Measurements from ENCODE around the gene MAGI1. TPM values are rescaled to one million over a fixed set of nuclear protein-coding genes. Genes with fewer than 3 reads are reported as not detected.

Gene MAGI1
- total RNA-seq, 3 donors from 2014 or later (not counting 1 experiment from before 2014, with no cell fraction given), result not detected

GRCh38 chr3:65354880-65355279 lies 683.8 kb downstream of the MAGI1 start:
- Histone ChIP-seq H3K9me3 (ENCODE audit: control insufficient read depth, insufficient read depth, low read length) (peaks cover 3% of the 10 kb centered on the region), H3K27me3 (ENCODE audit: control insufficient read depth, insufficient read depth, low read length) (peaks cover 4% of the 10 kb centered on the region), H3K4me1 (ENCODE audit: control insufficient read depth, insufficient read depth, low read length) (no peaks in the 10 kb centered on the region), H3K36me3 (ENCODE audit: control insufficient read depth, insufficient read depth, low read length) (no peaks in the 10 kb centered on the region), H3K27ac (ENCODE audit: low read length) (no peak overlapping the region), H3K4me3 (ENCODE audit: low read length) (no peak overlapping the region)
- no peak overlapping the region for H3K4me3 Mint-ChIP-seq
- H3K9me3 Mint-ChIP-seq, result peaks cover 2 to 3% of the 10 kb centered on the region in 2 donors
- no peaks in the 10 kb centered on the region for H3K4me1 Mint-ChIP-seq
- peaks cover 6 to 21% of the 10 kb centered on the region in 2 donors for H3K27me3 Mint-ChIP-seq (ENCODE audit: low read depth in 2 of 2)
- DNase-seq (no peak), ATAC-seq (no peak)
- H3K27ac Mint-ChIP-seq, result no peak overlapping the region
- H3K36me3 Mint-ChIP-seq, result no peaks in the 10 kb centered on the region
- no peak for TF ChIP-seq CTCF (IDR thresholded peaks at IDR 0.05)
- intact Hi-C loops (cut with micrococcal nuclease), result no loop called here
- 89% methylated on average over 3 of the region's 4 CpGs for WGBS (ENCODE audit: insufficient coverage)

GRCh38 chr3:65352951-65353350 lies 685.8 kb downstream of the MAGI1 start:
- no peaks in the 10 kb centered on the region for H3K4me1 ChIP-seq (ENCODE audit: control insufficient read depth, insufficient read depth, low read length)
- H3K4me3 ChIP-seq (ENCODE audit: low read length), result no peak overlapping the region
- no peak overlapping the region for H3K27ac ChIP-seq (ENCODE audit: low read length)
- no peaks in the 10 kb centered on the region for H3K36me3 ChIP-seq (ENCODE audit: control insufficient read depth, insufficient read depth, low read length)
- Mint-ChIP-seq H3K27ac (no peak overlapping the region), H3K9me3 (peaks cover 2 to 3% of the 10 kb centered on the region in 2 donors), H3K4me3 (no peak overlapping the region), H3K27me3 (ENCODE audit: low read depth in 2 of 2) (peaks cover 6 to 21% of the 10 kb centered on the region in 2 donors), H3K4me1 (no peaks in the 10 kb centered on the region), H3K36me3 (no peaks in the 10 kb centered on the region)
- peaks cover 4% of the 10 kb centered on the region for H3K27me3 ChIP-seq (ENCODE audit: control insufficient read depth, insufficient read depth, low read length)
- WGBS (ENCODE audit: insufficient coverage), result no CpG with 5 or more reads among the region's 2 CpGs
- no peaks in the 10 kb centered on the region for H3K9me3 ChIP-seq (ENCODE audit: control insufficient read depth, insufficient read depth, low read length)
- no peak for DNase-seq
- intact Hi-C loops (cut with micrococcal nuclease), result no loop called here
- no peak for ATAC-seq
- TF ChIP-seq CTCF (IDR thresholded peaks at IDR 0.05), result no peak

GRCh38 chr3:65351753-65352152 lies 687.0 kb downstream of the MAGI1 start:
- TF ChIP-seq CTCF (IDR thresholded peaks at IDR 0.05), result no peak
- intact Hi-C loops (cut with micrococcal nuclease), result no loop called here

GRCh38 chr3:65350801-65351476 lies 687.8 kb downstream of the MAGI1 start:
- no peaks in the 10 kb centered on the region for H3K9me3 ChIP-seq (ENCODE audit: control insufficient read depth, insufficient read depth, low read length)
- H3K9me3 Mint-ChIP-seq, result peaks cover 3 to 4% of the 10 kb centered on the region in 2 donors
- H3K27me3 Mint-ChIP-seq (ENCODE audit: low read depth in 2 of 2), result peaks cover 0 to 13% of the 10 kb centered on the region in 2 donors
- ATAC-seq, result no peak
- H3K27me3 ChIP-seq (ENCODE audit: control insufficient read depth, insufficient read depth, low read length), result no peaks in the 10 kb centered on the region
- H3K27ac ChIP-seq (ENCODE audit: low read length), result no peak overlapping the region
- H3K27ac Mint-ChIP-seq, result no peak overlapping the region
- intact Hi-C loops (cut with micrococcal nuclease), result no loop called here
- H3K4me1 Mint-ChIP-seq, result no peaks in the 10 kb centered on the region
- H3K36me3 ChIP-seq (ENCODE audit: control insufficient read depth, insufficient read depth, low read length), result no peaks in the 10 kb centered on the region
- DNase-seq, result no peak
- no peak overlapping the region for H3K4me3 Mint-ChIP-seq
- TF ChIP-seq CTCF (IDR thresholded peaks at IDR 0.05), result no peak
- no peaks in the 10 kb centered on the region for H3K4me1 ChIP-seq (ENCODE audit: control insufficient read depth, insufficient read depth, low read length)
- H3K36me3 Mint-ChIP-seq, result no peaks in the 10 kb centered on the region
- H3K4me3 ChIP-seq (ENCODE audit: low read length), result no peak overlapping the region
- whole genome bisulfite sequencing (ENCODE audit: insufficient coverage), result 25% methylated on average over 4 of the region's 5 CpGs

More at GRCh38 chr3:65351753-65352152, 687.0 kb downstream of the MAGI1 start:
- DNase-seq (no peak), ATAC-seq (no peak)
- H3K9me3 Mint-ChIP-seq, result peaks cover 3 to 4% of the 10 kb centered on the region in 2 donors
- no peaks in the 10 kb centered on the region for H3K36me3 ChIP-seq (ENCODE audit: control insufficient read depth, insufficient read depth, low read length)
- peaks cover 1 to 17% of the 10 kb centered on the region in 2 donors for H3K27me3 Mint-ChIP-seq (ENCODE audit: low read depth in 2 of 2)
- no peaks in the 10 kb centered on the region for H3K4me1 ChIP-seq (ENCODE audit: control insufficient read depth, insufficient read depth, low read length)
- WGBS (ENCODE audit: insufficient coverage), result 85% methylated on average over 4 of the region's 4 CpGs
- H3K27ac ChIP-seq (ENCODE audit: low read length), result no peak overlapping the region
- no peaks in the 10 kb centered on the region for H3K4me1 Mint-ChIP-seq
- H3K4me3 ChIP-seq (ENCODE audit: low read length), result no peak overlapping the region
- H3K27ac Mint-ChIP-seq, result no peak overlapping the region
- no peaks in the 10 kb centered on the region for H3K36me3 Mint-ChIP-seq
- no peaks in the 10 kb centered on the region for H3K9me3 ChIP-seq (ENCODE audit: control insufficient read depth, insufficient read depth, low read length)
- H3K4me3 Mint-ChIP-seq, result no peak overlapping the region
- H3K27me3 ChIP-seq (ENCODE audit: control insufficient read depth, insufficient read depth, low read length), result no peaks in the 10 kb centered on the region

All from natural killer cell (primary cell).